SU-DHL-6 (cell line): Measurements from ENCODE around the gene OR12D2.

Source experiments
- CTCF ChIP-seq: fragments of 200-600 bp; sonication (generic); IDR thresholded peaks from one replicate; pipeline ENCODE4 v1.5.1; 2017; ENCODE audit warnings: antibody characterized with exemption, mild to moderate bottlenecking, low read length, moderate library complexity; ENCODE audit not compliant: insufficient read depth, poor library complexity, severe bottlenecking
- EZH2phosphoT487 ChIP-seq: fragments of 200-600 bp; sonication (generic), shearing (Covaris generic); conservative IDR thresholded peaks from 2 replicates; pipeline ENCODE4 v1.6.1; 2018; ENCODE audit warnings: mild to moderate bottlenecking, antibody characterized with exemption, low read length, moderate library complexity, mixed read lengths

- TF ChIP-seq CTCF (no peak), EZH2phosphoT487 (no peak)
Measured at GRCh38 chr6:29368765-29369164, 26.7 kb upstream of the OR12D2 start, which contains the start of gene OR5V1.
